GM21723 (cell line): ENCODE results near the gene ABCA1.

ENCODE experiments used
- ATAC-seq: cut with Tn5 transposase; IDR thresholded peaks from one replicate; pipeline ENCODE4 v1.9.1; 2021; ENCODE audit warnings: mild to moderate bottlenecking, moderate library complexity; ENCODE audit not compliant: unreplicated experiment

Gene ABCA1

DNA sequence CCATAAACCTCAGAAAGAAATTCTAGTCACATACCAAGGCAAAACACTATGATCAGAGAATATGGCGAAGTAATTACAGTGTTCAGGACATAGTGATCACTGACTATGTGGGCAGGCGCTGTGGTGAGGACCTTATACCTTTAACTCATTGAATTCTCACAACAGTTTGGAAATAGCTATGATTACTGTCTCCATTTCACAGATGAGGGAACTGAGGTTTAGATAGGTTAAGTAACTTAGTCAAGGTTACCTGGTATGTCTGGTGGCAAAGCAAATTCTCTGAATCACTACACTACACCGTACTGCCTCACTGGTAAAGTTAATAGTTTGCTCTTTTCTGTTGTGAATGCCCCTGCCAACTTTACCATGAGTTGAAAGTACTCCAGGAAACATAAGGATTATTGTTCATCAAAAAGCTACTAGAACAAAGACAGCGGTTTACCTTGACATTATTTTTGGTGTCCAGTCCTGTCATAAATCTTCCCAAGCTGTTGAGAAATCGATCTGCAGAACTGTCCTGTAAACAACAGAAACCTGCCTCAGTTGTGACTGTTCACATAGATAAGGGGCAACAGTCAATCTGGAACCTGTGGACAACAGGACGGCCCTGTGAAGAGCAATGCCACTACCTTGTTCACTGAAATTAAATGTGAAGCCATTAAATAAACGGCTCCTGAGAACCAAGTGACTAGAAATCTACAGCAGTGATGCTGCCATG lies 127.7 kb downstream of the ABCA1 start:
- no peak for ATAC-seq

DNA sequence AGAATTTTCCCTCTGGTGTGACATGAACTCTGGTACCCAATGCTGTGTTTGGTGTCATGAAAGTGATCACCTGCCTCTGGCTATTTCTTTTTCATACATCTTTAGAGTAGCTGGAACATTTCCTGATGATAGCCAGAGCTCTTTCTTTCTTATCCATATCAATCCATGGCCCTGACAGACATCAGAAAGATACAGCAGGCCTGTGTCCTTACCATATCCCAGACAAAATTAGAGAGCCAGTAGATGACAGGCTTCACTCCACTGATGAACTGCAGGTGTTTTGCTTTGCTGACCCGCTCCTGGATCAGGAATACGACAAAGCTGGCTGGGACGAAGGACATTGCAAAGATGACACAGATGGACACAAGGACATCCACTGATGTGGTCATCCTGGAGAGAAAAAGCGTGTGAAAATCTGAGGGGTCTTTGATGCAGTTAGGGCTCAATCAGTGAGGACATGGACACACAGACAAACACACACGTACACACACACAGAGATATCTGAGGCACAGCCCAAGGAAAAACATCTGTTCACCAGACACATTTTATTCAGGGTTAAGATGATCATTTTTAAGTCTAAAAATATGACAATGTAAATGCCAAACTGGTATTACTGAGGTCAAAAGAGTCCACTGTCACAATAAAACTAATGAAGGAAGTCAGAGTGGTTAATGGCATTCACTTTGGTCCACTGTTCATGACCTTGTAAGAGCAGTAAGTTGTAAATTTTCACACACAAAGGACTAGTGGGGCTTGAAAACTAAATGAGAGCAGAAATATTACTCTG lies 129.6 kb downstream of the ABCA1 start:
- ATAC-seq = no peak

DNA sequence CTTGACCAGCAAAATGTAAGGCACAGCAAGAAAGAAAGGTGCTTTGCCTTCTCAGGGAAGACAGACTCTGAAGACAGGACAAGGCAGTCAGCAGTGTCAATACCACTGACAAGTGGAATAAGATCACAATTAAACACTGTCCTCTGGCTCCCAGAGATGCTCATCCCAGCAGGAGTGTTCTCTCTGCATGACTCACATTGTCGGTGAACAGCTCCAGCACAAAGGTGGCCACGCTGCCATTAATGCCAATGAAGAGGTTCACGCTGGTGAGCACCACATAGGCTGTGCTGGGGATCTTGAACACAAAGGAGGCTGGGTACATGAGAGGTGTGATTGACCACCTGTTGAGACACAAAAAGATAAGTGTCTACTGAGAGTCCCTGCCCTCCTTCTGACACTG lies 132.1 kb downstream of the ABCA1 start:
- ATAC-seq = no peak

GRCh38 chr9:104795082-104795481 lies 132.9 kb downstream of the ABCA1 start:
- ATAC-seq = no peak

GRCh38 chr9:104794070-104794469 lies 133.9 kb downstream of the ABCA1 start:
- ATAC-seq = no peak

DNA sequence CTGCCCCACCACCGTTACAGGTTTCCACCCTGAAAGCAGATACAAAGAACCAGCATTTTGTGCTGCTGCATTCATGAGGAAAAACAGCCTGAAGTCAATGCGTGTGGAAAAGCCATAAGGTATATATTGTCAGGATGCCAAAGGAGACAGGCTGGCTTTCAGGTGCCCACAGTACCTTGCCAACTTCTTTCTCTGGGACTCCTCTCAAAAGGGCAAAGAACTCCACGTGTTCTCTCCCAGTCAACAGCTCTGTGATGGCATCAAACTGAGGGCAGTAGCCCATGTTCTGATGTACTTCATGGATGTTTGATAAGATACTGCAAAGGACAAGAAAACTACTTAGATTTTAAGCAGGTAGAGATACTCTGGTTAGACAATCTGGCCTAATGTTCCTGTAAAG lies 139.7 kb downstream of the ABCA1 start:
- ATAC-seq = no peak

DNA sequence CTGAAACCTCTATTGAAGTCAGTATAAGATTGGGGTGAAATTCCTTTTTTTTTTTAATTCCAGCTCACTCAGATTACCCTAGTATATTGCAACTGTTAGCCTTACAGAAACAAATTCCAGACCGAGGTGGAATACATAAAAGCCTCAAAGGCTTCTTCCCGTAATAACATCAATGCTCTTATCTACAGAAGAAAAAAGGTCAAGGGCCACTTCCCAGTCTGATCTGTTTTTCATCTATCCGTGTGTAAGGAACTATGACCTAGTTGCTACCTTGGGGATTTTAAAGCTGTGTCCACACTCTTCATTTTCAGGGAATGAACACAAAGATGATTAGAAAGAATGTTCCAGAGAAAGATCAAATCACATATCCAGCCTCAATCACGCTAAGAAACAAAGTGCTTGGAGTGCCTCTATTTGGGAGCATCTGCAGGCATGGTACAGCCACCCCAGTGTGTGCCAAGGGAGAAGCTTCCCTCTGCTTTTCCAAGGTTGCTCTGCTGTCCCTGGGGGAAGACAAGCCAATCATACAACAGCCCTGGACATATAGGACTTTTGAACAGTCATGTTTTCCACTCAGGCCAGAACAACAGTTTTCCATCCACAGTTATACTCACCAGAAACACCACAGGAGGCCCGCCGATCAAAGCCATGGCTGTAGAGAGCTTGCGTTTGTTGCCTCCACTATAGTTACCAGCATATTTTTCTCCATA lies 140.5 kb downstream of the ABCA1 start:
- no peak for ATAC-seq

DNA sequence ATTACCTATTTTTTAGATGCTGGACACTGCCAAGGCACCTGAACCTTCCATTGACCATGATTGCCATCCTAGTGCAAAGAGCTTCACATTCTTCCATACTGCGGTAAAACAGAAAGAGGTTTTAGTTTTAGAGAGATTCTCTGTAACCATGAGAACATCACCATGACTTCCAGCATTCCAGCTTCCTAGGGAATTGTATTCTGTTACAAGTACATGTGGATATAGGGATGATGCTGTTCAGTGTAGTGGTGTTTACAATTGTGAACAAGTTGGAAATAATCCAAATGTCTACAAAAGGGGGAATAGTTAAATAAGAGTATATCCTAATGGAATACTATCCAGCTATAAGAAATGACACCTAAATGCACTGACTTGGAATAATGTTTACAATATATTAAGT lies 141.7 kb downstream of the ABCA1 start:
- ATAC-seq = no peak

GRCh38 chr9:104784098-104784497 lies 143.9 kb downstream of the ABCA1 start:
- ATAC-seq = peak; percentile 90

GRCh38 chr9:104783588-104783987 lies 144.4 kb downstream of the ABCA1 start:
- no peak for ATAC-seq

- peak; percentile 38 for ATAC-seq
Measured at GRCh38 chr9:104780796-104781395, 147.1 kb downstream of the ABCA1 start.

GRCh38 chr9:104779946-104780535 lies 147.9 kb downstream of the ABCA1 start:
- no peak for ATAC-seq

- ATAC-seq = no peak
Measured at GRCh38 chr9:104779334-104779733, 148.6 kb downstream of the ABCA1 start.

DNA sequence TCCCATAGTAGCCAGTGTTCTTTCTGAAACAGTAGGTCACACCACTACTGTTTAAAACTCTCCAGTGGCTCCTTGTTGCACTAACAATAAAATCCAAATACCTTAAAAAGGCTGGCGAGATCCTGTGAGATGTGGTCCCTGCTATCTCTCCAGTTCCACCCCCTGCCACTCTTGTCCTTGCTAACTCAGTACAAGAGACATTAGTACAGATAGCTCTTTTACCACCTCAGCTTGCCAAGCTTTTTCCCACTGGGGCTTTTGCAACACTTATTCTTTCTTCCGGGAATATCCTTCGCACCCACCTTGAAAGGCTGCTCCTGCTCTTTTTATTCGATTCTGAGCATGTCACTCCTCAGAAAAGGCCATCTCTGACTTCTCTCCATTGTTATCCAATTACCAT lies 149.2 kb downstream of the ABCA1 start:
- ATAC-seq = no peak

DNA sequence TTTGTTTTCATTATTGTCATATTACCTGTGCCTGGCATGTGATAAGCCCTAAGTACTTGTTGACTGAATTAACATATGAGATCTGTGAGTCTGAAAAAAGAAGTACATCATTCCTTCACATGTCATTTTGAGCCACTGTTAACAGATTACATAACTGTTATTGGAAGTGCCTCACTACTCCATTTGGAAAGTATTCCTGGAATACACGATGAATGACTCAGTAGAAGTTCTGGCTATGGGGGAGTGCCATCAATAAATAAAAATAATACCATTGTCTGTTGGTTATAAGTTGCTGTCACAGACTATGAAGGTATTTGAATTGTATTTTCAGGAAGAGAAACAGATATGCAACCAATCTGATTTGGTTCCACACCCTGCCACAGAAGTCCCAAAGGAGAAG lies 151.2 kb downstream of the ABCA1 start:
- ATAC-seq = no peak

- no peak for ATAC-seq
Measured at GRCh38 chr9:104775976-104776375, 152.0 kb downstream of the ABCA1 start.

DNA sequence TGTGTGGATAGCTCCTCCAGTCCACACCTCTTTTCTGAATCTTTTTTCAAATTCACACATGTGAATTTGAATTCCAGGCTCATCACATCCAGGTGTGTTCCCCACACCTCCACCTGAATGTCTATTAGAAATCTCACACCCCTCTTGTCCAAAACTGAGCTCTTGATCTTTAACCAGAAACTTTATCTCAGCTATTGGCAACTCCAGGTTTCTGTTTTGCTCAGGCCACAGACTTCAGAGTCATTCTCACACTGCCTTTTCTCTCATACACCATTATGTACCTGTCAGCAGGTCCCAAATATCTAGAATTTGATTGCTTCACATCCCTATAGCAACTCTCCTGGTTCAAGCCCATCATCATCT lies 152.4 kb downstream of the ABCA1 start:
- peak; percentile 73 for ATAC-seq

DNA sequence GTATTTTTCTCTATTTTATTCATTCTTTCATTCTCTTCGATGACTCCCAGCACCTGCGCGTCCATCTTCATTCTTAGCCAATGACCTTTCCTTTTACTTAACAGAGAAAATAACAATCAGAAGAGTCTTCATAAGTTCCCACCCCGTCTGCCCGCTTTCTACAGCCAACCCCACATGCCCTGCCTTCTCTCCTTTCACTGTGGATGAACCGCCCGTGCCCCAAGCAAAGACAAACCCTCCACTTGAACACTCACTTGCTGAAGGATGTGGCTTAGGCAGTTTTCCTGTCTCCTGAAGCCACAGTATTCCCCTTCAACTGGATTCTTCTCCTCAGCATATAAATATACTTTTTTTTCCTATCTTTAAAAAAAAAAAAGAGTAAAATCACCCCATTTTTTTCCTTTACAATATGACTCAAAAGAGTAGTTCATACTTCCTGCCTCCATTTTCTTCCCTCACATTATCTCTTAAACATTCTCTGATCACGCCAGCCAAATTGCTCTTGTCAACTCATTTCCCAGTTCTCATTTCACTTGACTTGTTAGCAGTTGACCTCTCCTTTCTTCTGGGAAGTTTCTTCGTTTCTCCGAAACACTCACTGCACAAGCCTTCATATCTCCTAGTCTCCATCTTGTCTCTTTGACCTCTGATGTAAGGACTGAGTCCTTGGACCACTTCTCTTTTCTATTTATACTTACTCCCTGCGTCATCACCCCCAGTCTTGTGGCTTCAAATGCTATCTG lies 153.0 kb downstream of the ABCA1 start:
- peak; percentile 90 for ATAC-seq

DNA sequence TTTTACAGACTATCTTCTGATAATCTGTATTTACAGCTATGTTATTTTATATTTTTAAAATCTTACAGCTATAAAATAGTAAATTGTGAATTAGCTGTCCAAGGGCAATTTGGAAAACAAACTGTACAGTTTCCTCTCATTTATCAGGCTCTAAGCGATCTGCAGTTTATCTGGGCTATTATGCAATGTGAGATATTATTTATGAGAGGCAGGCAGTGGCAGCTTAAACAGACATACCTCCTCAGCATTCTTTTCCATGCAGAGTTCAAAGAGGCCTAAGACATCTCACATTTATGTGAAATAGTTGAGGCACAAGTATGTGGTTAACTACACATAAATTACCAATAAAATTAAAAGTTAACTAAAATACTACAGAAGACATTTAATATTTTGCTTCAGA lies 153.8 kb downstream of the ABCA1 start:
- ATAC-seq = no peak

GRCh38 chr9:104772714-104773510 lies 155.0 kb downstream of the ABCA1 start:
- peak; percentile 28 for ATAC-seq
